Choroid plexus epithelial cell (primary cell): ENCODE data around the gene USP20.
A peak's percentile ranks its signal among the peaks of the same experiment; 100 is the strongest.

Experiments
- DNase-seq: peaks from one replicate; pipeline ENCODE4 v3.0.0-alpha.2; 2010; ENCODE audit warnings: low read depth
- H3K4me3 ChIP-seq: 2 replicates; pipeline ENCODE4 v1.5.1; 2011; ENCODE audit warnings: low read depth, mild to moderate bottlenecking, control low read depth, low read length, moderate library complexity
- CTCF ChIP-seq: conservative IDR thresholded peaks from 2 replicates; pipeline ENCODE4 v1.5.1; 2011; ENCODE audit warnings: low read depth, mild to moderate bottlenecking, control low read depth, inconsistent platforms, low read length, moderate library complexity

USP20 gene

GRCh38 chr9:129908906-129909305, 73.6 kb downstream of the USP20 start:
- DNase-seq: no peak
- H3K4me3 ChIP-seq: no peak overlapping the region
- TF ChIP-seq CTCF: no peak

GRCh38 chr9:129909851-129910250, 74.6 kb downstream of the USP20 start:
- DNase-seq: peak; percentile 33
- TF ChIP-seq CTCF: no peak
- H3K4me3 ChIP-seq: no peak overlapping the region

GRCh38 chr9:129910628-129911567, 75.6 kb downstream of the USP20 start:
- no peak for TF ChIP-seq CTCF
- no peak overlapping the region for H3K4me3 ChIP-seq
- DNase-seq: peak; percentile 100

GRCh38 chr9:129914051-129914450, 78.8 kb downstream of the USP20 start:
- no peak overlapping the region for H3K4me3 ChIP-seq
- no peak for DNase-seq
- TF ChIP-seq CTCF: no peak

GRCh38 chr9:129916707-129917106, 81.4 kb downstream of the USP20 start:
- no peak for DNase-seq
- TF ChIP-seq CTCF: no peak
- no peak overlapping the region for H3K4me3 ChIP-seq

- H3K4me3 ChIP-seq: no peak overlapping the region
- no peak for DNase-seq
- TF ChIP-seq CTCF: no peak
Observed at GRCh38 chr9:129918296-129918950, 83.2 kb downstream of the USP20 start.
